Measurements from ENCODE around the gene CUL3. TPM values are rescaled to one million over a fixed set of nuclear protein-coding genes. Genes with fewer than 3 reads are reported as not detected.

Gene CUL3
- total and polyA plus RNA-seq, 2 experiments from 2014 or later, result 86.0 to 125 TPM

- no peak overlapping the region for H3K4me3 Mint-ChIP-seq
These were observed 23.7 kb downstream of the CUL3 start for GRCh38 chr2:224561234-224562005.

More at GRCh38 chr2:224561234-224562005, 23.7 kb downstream of the CUL3 start:
- H3K4me2 ChIP-seq, result no peak overlapping the region
- H3K4me3 ChIP-seq, result no peak overlapping the region
- Mint-ChIP-seq H3K36me3 (ENCODE audit: low read depth) (peaks cover under 1% of the 10 kb centered on the region; the same call in 1 of the 3 replicates), H3K27me3 (ENCODE audit: insufficient read depth, low read depth, poor library complexity) (no peaks in the 10 kb centered on the region), H3K4me1 (peaks cover 15% of the 10 kb centered on the region), H3K9me3 (no peaks in the 10 kb centered on the region), H3K27ac (no peak overlapping the region)
- TF ChIP-seq CREB1 (CRISPR knock-in tag; IDR thresholded peaks at IDR 0.05; ENCODE audit: low read depth) (no peak), REST (IDR thresholded peaks at IDR 0.05; ENCODE audit: unreplicated experiment) (no peak), EZH2 (IDR thresholded peaks at IDR 0.05; ENCODE audit: low read depth, unreplicated experiment) (no peak), POLR2AphosphoS5 (IDR thresholded peaks at IDR 0.05; ENCODE audit: low read depth) (no peak), NANOG (IDR thresholded peaks at IDR 0.05; ENCODE audit: borderline replicate concordance) (no peak), ZNF331 (CRISPR knock-in tag; IDR thresholded peaks at IDR 0.05; ENCODE audit: low read depth) (no peak), ZNF462 (CRISPR knock-in tag; IDR thresholded peaks at IDR 0.05) (no peak), STAT1 (IDR thresholded peaks at IDR 0.05; ENCODE audit: unreplicated experiment) (no peak), JUNB (IDR thresholded peaks at IDR 0.05; ENCODE audit: unreplicated experiment) (no peak), EZH2phosphoT487 (IDR thresholded peaks at IDR 0.05; ENCODE audit: unreplicated experiment) (no peak), ZNF114 (CRISPR knock-in tag; IDR thresholded peaks at IDR 0.05) (no peak), ETS1 (IDR thresholded peaks at IDR 0.05) (no peak), CTCF (conservative IDR thresholded peaks at IDR 0.05; ENCODE audit: low read depth in 2 of 2) (no peak)
- no peaks in the 10 kb centered on the region for H3F3A ChIP-seq (replicated peaks; ENCODE audit: low read depth)
- DNase-seq (ENCODE audit: low spot score), result no peak
- H3K79me2 ChIP-seq (replicated peaks; ENCODE audit: insufficient read depth), result peaks cover 100% of the 10 kb centered on the region
- no peaks in the 10 kb centered on the region for H3K9me2 ChIP-seq (ENCODE audit: insufficient read depth)
- H2AFZ ChIP-seq, result no peak overlapping the region
- H4K20me1 ChIP-seq (replicated peaks; ENCODE audit: insufficient read depth), result peaks cover 54% of the 10 kb centered on the region
- H3K4me1 ChIP-seq (ENCODE audit: insufficient read depth), result peaks cover 30% of the 10 kb centered on the region
- no peaks in the 10 kb centered on the region for H3K36me3 ChIP-seq (ENCODE audit: insufficient read depth)
- H3K27ac ChIP-seq (ENCODE audit: low read depth), result no peak overlapping the region
- ATAC-seq, result no peak
- no peaks in the 10 kb centered on the region for H3K27me3 ChIP-seq (ENCODE audit: insufficient read depth)

All from GM23338 (cell line).